ENCODE data around the gene CNOT8.

Gene CNOT8

DNA sequence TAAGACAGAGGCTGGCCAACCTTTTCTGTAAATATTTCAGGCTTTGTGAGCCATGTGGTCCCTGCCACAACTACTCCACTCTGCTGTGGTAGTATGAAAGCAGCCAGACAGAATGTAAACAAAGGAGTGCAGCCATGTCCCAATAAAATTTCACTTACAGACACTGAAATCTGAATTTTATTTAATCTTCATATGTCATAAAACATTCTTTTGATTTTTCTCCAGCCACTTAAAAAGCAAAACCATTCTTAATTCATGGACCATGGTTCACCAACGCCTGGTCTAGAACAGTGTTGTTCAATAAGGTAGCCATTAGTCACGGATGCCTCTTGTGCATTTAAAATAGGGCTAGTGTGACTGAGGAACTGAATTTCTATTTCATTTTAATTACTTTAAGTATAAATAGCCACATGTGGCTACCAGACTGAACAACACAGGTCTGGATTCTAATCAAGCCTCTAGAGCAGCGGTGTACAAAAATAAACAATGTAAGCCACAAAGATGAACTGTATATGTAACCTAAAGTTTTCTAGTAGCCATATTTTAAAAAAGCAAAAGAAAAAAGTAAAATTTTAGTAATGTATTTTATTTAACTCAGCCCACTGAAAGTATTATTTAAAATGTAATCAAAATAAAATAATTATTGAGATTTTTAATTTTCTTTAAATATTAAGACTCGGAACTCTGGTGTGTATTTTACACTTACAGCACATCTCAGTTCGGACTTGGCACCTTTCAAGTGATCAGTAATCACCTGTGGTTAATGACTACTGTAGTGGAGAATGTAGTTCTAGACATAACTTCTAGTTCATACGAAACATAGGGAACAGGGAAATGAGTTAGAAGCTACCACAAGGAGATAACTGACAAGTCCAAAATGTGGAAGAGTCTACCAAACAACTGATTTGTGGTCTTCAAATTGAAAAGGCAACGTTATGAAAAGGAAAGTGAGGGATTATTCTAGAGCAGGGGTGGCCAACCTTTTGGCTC is 65.3 kb downstream of the CNOT8 start:
- no peak for DNase-seq (ENCODE audit: low spot score)
